GM21381 (cell line): ENCODE data around the gene SMIM44.
"Not testable (repeated sequence)": the region's sequence is repeated elsewhere in the genome, so short reads cannot be mapped to it uniquely, and the experiment has no call there.

Source experiments
- ATAC-seq: cut with Tn5 transposase; IDR thresholded peaks from one replicate; pipeline ENCODE4 v1.9.1; 2021; ENCODE audit warnings: mild to moderate bottlenecking, moderate library complexity; ENCODE audit not compliant: unreplicated experiment

The SMIM44 gene

DNA sequence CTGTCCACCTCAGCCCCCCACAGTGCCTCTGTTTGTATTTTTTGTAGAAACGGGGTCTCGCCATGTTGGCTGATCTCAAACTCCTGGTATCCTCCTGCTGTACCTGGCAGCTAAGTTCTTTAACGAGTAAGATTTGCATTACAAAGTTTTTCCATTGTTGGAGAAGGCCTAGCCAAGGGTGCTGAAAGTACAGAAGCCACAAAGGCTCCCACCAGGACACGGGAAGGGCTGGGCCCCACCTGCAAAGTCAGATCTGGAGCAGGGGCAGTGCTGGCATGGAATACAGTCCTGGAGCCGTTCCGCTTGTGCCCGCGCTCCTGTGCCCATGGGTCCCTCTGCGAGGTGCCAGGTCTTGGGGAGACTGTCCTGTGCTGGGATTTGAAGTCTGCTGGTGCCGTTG is 35.0 kb upstream of the SMIM44 start:
- no peak for ATAC-seq

GRCh38 chr19:3517638-3518037 is 34.4 kb upstream of the SMIM44 start:
- no peak for ATAC-seq

- ATAC-seq: no peak
Observed at GRCh38 chr19:3516675-3517207, 33.5 kb upstream of the SMIM44 start.

GRCh38 chr19:3515891-3516422 is 32.7 kb upstream of the SMIM44 start:
- no peak for ATAC-seq

- ATAC-seq: no peak
Observed at GRCh38 chr19:3514930-3515329, 31.7 kb upstream of the SMIM44 start.

DNA sequence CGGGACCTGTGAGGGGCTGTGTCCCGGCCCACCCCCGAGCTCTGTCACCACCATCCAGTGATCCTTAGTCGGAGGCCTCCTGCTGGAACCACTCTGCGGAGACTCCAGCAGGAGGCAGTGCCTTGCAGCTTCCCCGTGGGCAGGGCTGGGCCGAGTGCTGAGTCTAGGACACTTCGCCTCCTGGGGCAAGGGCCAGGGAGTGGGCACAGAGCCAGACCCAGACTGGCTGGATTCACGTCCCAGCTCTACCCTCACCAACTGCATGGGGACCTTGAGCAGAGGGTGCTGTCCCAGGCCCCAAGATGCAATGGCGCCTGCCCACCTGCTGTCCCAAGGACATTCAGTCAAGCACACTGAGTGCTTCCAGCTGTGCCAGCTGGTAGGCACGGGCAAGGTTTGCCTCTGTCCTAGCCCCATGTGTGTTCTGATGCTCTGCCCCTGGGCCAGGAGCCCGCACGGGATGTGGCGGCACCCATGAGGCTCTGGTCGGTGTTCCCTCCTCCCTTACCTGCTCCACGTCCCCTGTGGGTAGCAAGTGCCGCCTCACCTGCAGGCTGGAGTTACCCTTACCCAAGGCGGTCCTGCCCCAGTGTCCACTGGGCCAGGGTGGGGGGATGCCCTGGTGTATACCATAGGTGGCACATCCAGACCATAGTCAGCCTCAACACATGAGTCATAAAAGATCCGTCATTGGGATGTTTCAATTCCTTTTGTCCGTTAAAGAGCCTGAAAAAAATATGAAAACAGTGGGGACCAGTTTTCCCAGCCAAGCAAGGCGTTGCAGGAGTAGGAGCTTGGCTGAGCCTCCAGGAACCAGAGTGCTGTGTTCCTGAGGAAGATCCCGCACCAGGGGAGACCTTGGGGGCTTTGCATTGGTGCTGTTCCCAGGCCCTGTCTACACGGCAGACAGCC is 30.2 kb upstream of the SMIM44 start:
- ATAC-seq: no peak

- no peak for ATAC-seq
Observed at GRCh38 chr19:3512562-3513228, 29.5 kb upstream of the SMIM44 start.

DNA sequence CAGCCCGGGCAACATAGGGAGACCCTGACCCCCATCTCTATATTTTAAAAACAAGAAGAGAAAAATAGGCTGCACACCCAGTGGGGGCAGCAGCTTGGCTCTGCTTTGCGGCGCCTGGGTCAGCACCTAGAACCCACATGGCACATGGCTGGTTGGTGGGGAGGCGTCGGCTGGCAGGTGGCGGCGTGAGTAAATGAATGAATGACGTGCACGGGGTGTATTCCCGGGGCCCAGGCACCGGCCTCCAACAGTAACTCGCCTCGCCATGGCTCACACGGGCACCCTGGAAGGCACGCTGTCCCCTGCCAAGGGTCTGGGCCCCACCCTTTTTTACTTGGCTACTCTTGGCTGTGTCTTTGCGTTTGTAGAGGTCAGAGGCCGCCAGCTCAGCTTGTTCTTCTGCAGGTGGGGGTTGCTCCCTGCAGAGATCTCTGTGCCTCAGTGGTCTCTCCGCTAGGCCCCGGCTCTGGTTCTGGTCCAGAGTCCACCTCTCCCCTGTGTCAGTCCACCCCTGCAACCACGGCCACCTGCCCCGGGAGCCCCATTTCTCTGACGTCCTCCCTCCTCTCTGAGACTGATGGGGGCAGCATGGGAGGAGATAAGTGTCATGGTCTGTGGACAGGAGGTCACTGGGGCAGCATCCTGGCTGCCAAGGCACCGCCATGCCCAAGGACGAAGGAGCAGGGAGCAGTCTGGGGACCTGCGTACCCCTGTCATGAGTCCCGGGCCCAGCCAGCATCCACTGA is 28.4 kb upstream of the SMIM44 start:
- ATAC-seq: no peak

GRCh38 chr19:3510727-3511126 is 27.5 kb upstream of the SMIM44 start:
- no peak for ATAC-seq

GRCh38 chr19:3509566-3509989 is 26.3 kb upstream of the SMIM44 start:
- ATAC-seq: no peak

GRCh38 chr19:3508771-3509535 is 25.7 kb upstream of the SMIM44 start:
- no peak for ATAC-seq

DNA sequence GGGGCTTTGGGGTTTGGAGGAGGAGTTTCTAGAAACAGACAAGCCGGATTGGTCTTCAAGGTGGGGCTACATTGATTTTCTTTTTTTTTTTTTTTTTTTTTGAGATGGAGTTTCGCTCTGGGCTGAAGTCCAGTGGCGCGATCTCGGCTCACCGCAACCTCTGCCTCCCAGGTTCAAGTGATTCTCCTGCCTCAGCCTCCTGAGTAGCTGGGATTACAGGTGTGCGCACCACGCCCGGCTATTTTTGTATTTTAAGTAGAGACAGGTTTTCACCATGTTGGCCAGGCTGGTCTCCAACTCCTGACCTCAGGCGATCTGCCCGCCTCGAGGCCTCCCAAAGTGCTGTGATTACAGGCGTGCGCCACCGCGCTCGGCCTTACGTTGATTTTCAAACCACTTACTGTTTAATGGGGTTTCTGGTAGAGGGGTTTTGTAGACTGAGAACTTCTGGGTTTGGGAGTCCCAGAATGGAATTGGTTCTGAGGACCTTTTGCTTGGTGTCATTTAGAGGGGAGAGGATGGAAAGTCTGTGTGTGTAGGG is 24.9 kb upstream of the SMIM44 start:
- ATAC-seq: not testable (repeated sequence)

- ATAC-seq: no peak
Observed at GRCh38 chr19:3507371-3508120, 24.3 kb upstream of the SMIM44 start.

GRCh38 chr19:3506384-3507340 is 23.4 kb upstream of the SMIM44 start:
- ATAC-seq: peak; percentile 7

GRCh38 chr19:3505598-3506383 is 22.6 kb upstream of the SMIM44 start, which contains the start of gene FZR1:
Gene FZR1, plus strand, starts transcription at chr19:3506311. Its CDS starts 16,679 bp downstream, at chr19:3522990.
- ATAC-seq: peak; percentile 88

GRCh38 chr19:3504735-3505134 is 21.5 kb upstream of the SMIM44 start:
- ATAC-seq: no peak

DNA sequence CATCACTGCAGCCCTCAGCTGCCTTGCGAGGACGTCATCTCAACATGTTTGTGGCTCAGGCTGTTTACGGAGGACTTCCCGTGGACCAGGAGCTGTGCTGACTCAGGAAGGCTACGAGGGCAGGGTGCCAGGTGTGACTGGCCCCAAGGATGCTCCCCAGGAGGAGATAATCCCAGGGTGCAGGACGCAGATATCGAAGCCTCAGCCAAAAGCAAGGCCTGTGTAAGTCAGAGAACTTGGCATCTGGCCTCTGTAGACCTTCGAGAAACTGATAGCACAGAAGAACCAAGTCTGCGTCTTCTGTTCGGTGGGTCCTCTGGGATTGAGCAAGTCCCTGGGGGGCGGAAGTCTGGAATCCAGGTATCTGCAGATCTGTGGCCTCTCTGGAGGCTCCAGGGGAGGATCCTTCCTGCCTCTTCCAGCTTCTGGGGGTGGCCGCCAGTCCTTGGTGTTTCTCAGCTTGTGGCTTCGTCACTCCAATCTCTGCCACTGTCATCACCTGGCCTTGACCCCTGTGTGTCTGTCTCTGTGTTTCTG is 19.9 kb upstream of the SMIM44 start:
- no peak for ATAC-seq
